Neuron (in vitro differentiated cells): ENCODE data around the gene PRAC2.

Experiments
- H2AFZ ChIP-seq: one replicate; pipeline ENCODE4 v1.6.1; 2013; ENCODE audit warnings: low read depth, mild to moderate bottlenecking, inconsistent platforms, low read length, moderate library complexity
- H3K27me3 ChIP-seq: one replicate; pipeline ENCODE4 v1.6.1; 2013; ENCODE audit warnings: low read length; ENCODE audit not compliant: insufficient read depth
- H3K36me3 ChIP-seq: one replicate; pipeline ENCODE4 v1.6.1; 2013; ENCODE audit warnings: low read length; ENCODE audit not compliant: insufficient read depth
- H3K4me1 ChIP-seq: one replicate; pipeline ENCODE4 v1.6.1; 2013; ENCODE audit warnings: low read length; ENCODE audit not compliant: insufficient read depth
- H3K4me3 ChIP-seq: 2 replicates; pipeline ENCODE4 v1.5.1; 2013; ENCODE audit warnings: mild to moderate bottlenecking, low read length, moderate library complexity
- H3K9me3 ChIP-seq: one replicate; pipeline ENCODE4 v1.6.1; 2013; ENCODE audit warnings: low read length

Gene PRAC2

GRCh38 chr17:48724251-48725003, 1.4 kb downstream of the PRAC2 start:
- H3K4me3 ChIP-seq: no peak overlapping the region
- H3K27me3 ChIP-seq: peaks cover 99% of the 10 kb centered on the region
- H2AFZ ChIP-seq: no peak overlapping the region
- H3K9me3 ChIP-seq: peaks cover 2% of the 10 kb centered on the region
- peaks cover 8% of the 10 kb centered on the region for H3K4me1 ChIP-seq
- H3K36me3 ChIP-seq: no peaks in the 10 kb centered on the region

DNA sequence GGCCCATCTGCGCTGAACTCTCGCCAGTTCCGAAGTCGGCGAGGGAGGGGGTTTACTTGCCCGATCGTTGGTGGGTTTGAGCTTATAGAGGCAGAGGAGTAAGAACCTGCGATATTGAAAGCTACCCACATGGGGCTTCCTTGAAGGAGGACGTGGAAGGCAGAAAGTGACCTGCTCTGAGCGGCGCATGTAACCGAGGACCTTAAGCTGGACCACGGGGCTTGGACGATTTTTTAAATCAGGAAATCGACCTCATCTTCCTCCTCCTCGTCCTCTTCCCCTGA, 2.0 kb downstream of the PRAC2 start:
- no peaks in the 10 kb centered on the region for H3K36me3 ChIP-seq
- H3K4me3 ChIP-seq: no peak overlapping the region
- H3K27me3 ChIP-seq: peaks cover 99% of the 10 kb centered on the region
- H3K4me1 ChIP-seq: peaks cover 6% of the 10 kb centered on the region
- H2AFZ ChIP-seq: no peak overlapping the region
- peaks cover 2% of the 10 kb centered on the region for H3K9me3 ChIP-seq

DNA sequence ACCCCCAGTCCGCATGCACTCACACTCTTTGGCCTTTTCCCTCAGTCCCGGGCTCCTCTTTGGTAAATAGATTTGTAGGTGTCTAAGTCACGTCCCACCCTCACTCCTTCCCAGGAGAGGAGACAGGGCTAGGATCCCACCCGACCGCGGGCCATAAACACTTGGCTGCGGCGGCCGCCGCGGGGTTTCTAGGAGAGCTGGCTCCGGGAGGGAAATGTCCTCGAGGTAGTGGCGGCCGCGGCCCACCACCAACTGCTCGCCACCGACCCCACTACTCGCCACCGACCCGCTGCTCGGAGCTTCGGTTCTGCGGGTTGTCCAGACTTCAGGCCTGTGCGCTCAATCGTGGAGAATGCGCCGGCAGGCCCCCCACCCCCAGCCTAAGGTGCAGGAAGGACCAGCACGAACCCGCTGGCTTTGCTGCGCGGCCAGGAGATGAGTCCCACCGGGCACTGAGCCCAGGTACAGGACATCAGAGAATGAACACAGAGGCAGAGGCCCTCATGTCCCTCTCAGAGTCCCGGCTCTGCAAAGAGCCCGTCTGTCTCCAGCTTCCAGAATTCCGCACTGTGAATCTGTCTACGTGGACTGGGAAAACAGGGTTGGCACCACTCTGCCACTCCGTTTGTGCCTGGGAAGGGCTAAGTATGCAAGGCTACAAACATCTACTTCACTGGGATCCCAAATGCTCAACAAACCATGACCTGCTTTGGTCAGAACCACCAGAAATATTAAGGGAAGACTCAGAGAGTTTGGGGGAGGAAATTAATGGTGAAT, 2.5 kb downstream of the PRAC2 start:
- Histone ChIP-seq H3K9me3 (peaks cover 2% of the 10 kb centered on the region), H2AFZ (no peak overlapping the region), H3K4me1 (peaks cover 6% of the 10 kb centered on the region), H3K36me3 (no peaks in the 10 kb centered on the region), H3K27me3 (peaks cover 99% of the 10 kb centered on the region), H3K4me3 (no peak overlapping the region)

GRCh38 chr17:48726114-48726915, 3.3 kb downstream of the PRAC2 start:
- Histone ChIP-seq H3K9me3 (no peaks in the 10 kb centered on the region), H2AFZ (no peak overlapping the region), H3K36me3 (no peaks in the 10 kb centered on the region), H3K4me1 (peaks cover 6% of the 10 kb centered on the region), H3K27me3 (peaks cover 97% of the 10 kb centered on the region), H3K4me3 (no peak overlapping the region)

GRCh38 chr17:48726916-48727286, 3.9 kb downstream of the PRAC2 start:
- Histone ChIP-seq H2AFZ (no peak overlapping the region), H3K36me3 (no peaks in the 10 kb centered on the region), H3K9me3 (no peaks in the 10 kb centered on the region), H3K4me3 (no peak overlapping the region), H3K27me3 (peaks cover 97% of the 10 kb centered on the region), H3K4me1 (peaks cover 6% of the 10 kb centered on the region)

- Histone ChIP-seq H2AFZ (no peak overlapping the region), H3K4me3 (no peak overlapping the region), H3K9me3 (no peaks in the 10 kb centered on the region), H3K36me3 (no peaks in the 10 kb centered on the region), H3K4me1 (peaks cover 6% of the 10 kb centered on the region), H3K27me3 (peaks cover 97% of the 10 kb centered on the region)
Measured at GRCh38 chr17:48727415-48728175, 4.6 kb downstream of the PRAC2 start.

- Histone ChIP-seq H3K27me3 (peaks cover 97% of the 10 kb centered on the region), H3K4me3 (peak within 1 kb of the TSS; percentile 19), H3K4me1 (peaks cover 6% of the 10 kb centered on the region), H3K36me3 (no peaks in the 10 kb centered on the region), H2AFZ (peak within 1 kb of the TSS; percentile 70), H3K9me3 (no peaks in the 10 kb centered on the region)
Measured at GRCh38 chr17:48728232-48729231, 5.5 kb downstream of the PRAC2 start, which contains the start of gene HOXB13. TSS of gene HOXB13 (minus strand) at chr17:48728750. CDS start at chr17:48728593, 157 bp downstream.

- Histone ChIP-seq H2AFZ (no peak overlapping the region), H3K36me3 (no peaks in the 10 kb centered on the region), H3K4me1 (peaks cover 6% of the 10 kb centered on the region), H3K27me3 (peaks cover 97% of the 10 kb centered on the region), H3K9me3 (no peaks in the 10 kb centered on the region), H3K4me3 (no peak overlapping the region)
Measured at GRCh38 chr17:48729335-48730239, 6.6 kb downstream of the PRAC2 start.

- no peak overlapping the region for H3K4me3 ChIP-seq
Measured at GRCh38 chr17:48730240-48730550, 7.2 kb downstream of the PRAC2 start.

GRCh38 chr17:48731355-48731754, 8.4 kb downstream of the PRAC2 start:
- Histone ChIP-seq H3K9me3 (no peaks in the 10 kb centered on the region), H3K4me3 (no peak overlapping the region), H3K36me3 (no peaks in the 10 kb centered on the region), H3K27me3 (peaks cover 97% of the 10 kb centered on the region), H3K4me1 (peaks cover 6% of the 10 kb centered on the region), H2AFZ (no peak overlapping the region)

More at GRCh38 chr17:48730240-48730550, 7.2 kb downstream of the PRAC2 start:
- Histone ChIP-seq H2AFZ (no peak overlapping the region), H3K27me3 (peaks cover 97% of the 10 kb centered on the region), H3K4me1 (peaks cover 6% of the 10 kb centered on the region), H3K36me3 (no peaks in the 10 kb centered on the region), H3K9me3 (no peaks in the 10 kb centered on the region)
